Measurements from ENCODE around the gene DPP10.

DNA sequence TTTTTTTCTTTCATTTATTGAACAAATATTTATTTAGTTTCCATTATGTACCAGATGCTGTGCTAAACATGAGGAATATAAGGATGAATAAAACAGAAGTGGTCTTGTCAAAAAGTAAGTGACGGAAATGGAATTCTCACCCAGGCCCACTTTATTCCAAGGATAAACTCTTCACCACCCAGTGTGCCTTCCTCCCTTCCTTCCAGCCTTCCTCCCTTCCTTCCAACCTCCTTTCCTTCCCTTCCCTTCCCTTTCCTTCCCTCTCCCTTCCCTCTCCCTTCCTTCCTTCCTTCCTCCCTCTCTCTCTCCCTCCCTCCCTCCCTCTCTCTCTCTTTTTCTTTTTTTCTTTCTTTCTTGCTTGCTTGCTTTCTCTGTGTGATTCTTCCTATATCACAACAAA is 240.8 kb downstream of the DPP10 start:
- TF ChIP-seq, protein P1, sequence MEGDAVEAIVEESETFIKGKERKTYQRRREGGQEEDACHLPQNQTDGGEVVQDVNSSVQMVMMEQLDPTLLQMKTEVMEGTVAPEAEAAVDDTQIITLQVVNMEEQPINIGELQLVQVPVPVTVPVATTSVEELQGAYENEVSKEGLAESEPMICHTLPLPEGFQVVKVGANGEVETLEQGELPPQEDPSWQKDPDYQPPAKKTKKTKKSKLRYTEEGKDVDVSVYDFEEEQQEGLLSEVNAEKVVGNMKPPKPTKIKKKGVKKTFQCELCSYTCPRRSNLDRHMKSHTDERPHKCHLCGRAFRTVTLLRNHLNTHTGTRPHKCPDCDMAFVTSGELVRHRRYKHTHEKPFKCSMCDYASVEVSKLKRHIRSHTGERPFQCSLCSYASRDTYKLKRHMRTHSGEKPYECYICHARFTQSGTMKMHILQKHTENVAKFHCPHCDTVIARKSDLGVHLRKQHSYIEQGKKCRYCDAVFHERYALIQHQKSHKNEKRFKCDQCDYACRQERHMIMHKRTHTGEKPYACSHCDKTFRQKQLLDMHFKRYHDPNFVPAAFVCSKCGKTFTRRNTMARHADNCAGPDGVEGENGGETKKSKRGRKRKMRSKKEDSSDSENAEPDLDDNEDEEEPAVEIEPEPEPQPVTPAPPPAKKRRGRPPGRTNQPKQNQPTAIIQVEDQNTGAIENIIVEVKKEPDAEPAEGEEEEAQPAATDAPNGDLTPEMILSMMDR (IDR thresholded peaks at IDR 0.05), result no peak
- TF ChIP-seq POLR2A (IDR thresholded peaks at IDR 0.05), result no peak
- no peak for TF ChIP-seq EP300 (IDR thresholded peaks at IDR 0.05)
